Astrocyte of the cerebellum (primary cell): Measurements from ENCODE around the gene FER1L5.

Experiments
- DNase-seq: peaks from one replicate; pipeline ENCODE4 v3.0.0-alpha.2; 2011; ENCODE audit warnings: low read depth
- H3K4me3 ChIP-seq: 2 replicates; pipeline ENCODE4 v1.5.1; 2011; ENCODE audit warnings: mild to moderate bottlenecking, low read depth, low read length, moderate library complexity
- CTCF ChIP-seq: IDR thresholded peaks from 2 replicates; pipeline ENCODE4 v1.5.1; 2012; ENCODE audit warnings: low read length, low read depth, moderate library complexity, mild to moderate bottlenecking; ENCODE audit errors: missing control alignments
- in situ Hi-C: cut with HindIII; loops from 2 replicates; pipeline ENCODE4 v1.10.0; 2017; ENCODE audit warnings: low sequenced_read_pairs

FER1L5 gene

DNA sequence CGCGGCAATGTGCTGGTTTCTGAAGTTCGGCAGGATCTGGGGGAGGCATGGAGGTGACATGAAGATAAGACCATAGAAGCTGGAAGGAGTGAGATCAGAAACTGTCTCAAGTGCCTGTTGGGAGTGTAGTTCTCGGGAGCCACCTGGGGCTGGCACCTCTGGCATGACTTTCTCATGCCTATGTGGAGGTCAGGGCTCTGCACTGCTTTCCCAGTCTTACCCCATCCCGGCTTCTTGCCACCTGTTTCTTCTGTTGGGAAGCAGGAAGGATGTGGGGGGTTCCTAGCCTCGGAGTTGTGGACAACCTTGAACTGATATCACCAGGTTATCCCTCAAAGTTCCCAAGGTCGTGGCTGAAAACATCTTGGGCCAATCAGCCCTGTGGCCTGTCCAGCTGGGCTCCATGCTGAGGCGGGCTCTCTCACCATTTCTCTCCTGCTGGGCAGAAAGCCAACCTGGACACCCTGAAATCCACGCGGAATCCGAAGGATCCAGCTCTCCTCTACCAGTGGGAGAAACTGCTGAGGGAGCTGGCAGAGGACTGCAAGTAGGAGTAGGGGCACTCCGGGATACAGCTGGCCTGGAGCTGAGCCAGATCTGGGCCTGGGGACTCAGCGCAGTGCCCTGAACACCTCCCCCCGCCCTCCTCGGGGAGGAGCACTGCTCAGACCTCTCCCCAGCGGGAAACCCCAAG lies 42.5 kb downstream of the FER1L5 start:
- no peak for TF ChIP-seq CTCF
- in situ Hi-C loops, result no loop called here
- no peak for DNase-seq
- H3K4me3 ChIP-seq, result no peak overlapping the region

GRCh38 chr2:96685577-96686459 lies 43.3 kb downstream of the FER1L5 start:
- no peak for TF ChIP-seq CTCF

DNA sequence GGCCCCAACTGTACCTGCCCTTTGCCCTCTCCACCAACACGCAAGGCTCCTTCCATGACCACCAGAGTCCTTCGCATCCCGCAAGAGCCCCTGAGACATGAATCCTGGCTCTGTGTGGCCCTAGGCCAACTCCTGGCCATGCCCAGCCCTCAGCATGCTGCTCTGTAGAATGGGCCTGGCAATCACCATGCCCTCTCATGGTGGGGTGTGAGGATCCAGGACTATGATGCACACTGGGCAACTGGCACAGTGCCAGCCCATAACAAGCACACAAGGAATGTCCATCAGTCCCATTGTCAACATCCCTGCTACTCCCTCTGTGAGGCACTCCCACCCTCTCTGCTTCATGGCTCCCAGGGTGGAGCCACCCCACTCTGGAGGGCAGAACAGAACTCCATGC lies 44.7 kb downstream of the FER1L5 start:
- in situ Hi-C loops, result no loop called here

More at GRCh38 chr2:96685577-96686459, 43.3 kb downstream of the FER1L5 start:
- no peak overlapping the region for H3K4me3 ChIP-seq
- in situ Hi-C loops, result no loop called here
- DNase-seq, result no peak

GRCh38 chr2:96687711-96688640 lies 45.4 kb downstream of the FER1L5 start:
- TF ChIP-seq CTCF, result no peak
- in situ Hi-C loops, result no loop called here
- H3K4me3 ChIP-seq, result no peak overlapping the region
- DNase-seq, result no peak

More for the DNA sequence above, 44.7 kb downstream of the FER1L5 start:
- no peak for TF ChIP-seq CTCF
- DNase-seq, result no peak
- H3K4me3 ChIP-seq, result no peak overlapping the region

GRCh38 chr2:96688649-96689430 lies 46.3 kb downstream of the FER1L5 start:
- in situ Hi-C loops, result no loop called here
- no peak overlapping the region for H3K4me3 ChIP-seq
- no peak for DNase-seq
- TF ChIP-seq CTCF, result no peak
